ENCODE data around the gene RETN. TPM values are rescaled to one million over a fixed set of nuclear protein-coding genes. Genes with fewer than 3 reads are reported as not detected.

Gene RETN
- polyA plus RNA-seq, 2 of the 4 experiments (the other 2 are of a cell fraction): not detected

DNA sequence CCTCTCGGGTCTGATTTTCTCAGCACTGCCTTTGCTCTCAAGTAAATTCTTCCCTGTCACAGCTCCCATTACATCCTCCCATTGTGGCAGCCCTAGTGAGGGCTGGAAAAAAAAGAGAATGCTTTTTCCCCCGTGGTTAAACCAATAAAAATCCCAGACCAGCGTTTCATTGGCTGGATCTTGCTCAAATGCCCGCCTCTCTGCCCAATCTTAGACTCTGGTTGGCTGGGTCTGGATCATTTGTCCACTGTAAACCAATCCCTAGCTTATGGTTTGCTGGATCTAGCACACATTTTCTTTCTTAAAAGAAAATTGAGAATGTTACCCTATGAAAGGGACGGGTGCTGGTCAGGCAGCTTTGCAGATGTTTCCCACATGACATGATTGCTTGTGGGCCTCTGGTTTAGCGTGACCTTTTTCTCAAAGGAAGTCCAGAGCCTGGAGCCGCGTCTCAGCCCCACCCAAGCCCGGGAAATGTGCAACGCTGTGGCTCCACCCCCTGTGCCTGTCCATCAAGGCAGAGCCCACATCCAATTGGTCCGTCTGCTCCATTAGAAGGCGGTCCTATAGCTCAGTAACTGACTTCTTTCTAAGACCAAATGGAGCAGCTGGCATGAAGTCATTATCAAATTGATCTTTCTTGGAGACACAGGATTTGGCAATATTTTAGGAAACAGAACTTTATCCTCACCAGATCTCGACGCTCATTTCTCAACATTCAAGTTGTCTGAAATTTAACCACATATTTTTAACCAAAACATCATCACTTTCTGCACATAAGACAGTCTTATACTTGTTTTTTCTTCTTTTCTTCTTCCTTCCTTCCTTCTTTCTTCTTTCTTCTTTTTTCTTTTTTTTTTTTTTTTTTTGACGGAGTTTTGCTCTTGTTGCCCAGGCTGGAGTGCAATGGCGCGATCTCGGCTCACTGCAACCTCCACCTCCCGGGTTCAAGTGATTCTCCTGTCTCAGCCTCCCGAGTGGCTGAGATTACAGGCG, 5.5 kb downstream of the RETN start:
- Histone ChIP-seq H3K9me3 (peaks cover 5% of the 10 kb centered on the region; the same call in 1 of the 3 replicates), H3K4me2 (peak overlapping the region; percentile 26; the same call in 1 of the 3 replicates), H3K4me1 (peaks cover 1% of the 10 kb centered on the region; the same call in 1 of the 3 replicates), H3K4me3 (no peak overlapping the region), H3K27ac (no peak overlapping the region)
- DNase-seq (ENCODE audit: low read depth in 1 of 2, low spot score in 1 of 2) (peak; percentile 47 to 74), FAIRE-seq (no peak), ATAC-seq (peak; percentile 52 to 89; a peak in 4 of 6 replicates)
- ChIA-PET POLR2A (no interaction called here), CTCF (interaction anchor here (1.0 to 1.4 kb wide), 2 partner anchors 22 to 26 kb away, joined by 3 to 4 read pairs; no protein-coding TSS in a partner anchor)
- TF ChIP-seq, protein P1, sequence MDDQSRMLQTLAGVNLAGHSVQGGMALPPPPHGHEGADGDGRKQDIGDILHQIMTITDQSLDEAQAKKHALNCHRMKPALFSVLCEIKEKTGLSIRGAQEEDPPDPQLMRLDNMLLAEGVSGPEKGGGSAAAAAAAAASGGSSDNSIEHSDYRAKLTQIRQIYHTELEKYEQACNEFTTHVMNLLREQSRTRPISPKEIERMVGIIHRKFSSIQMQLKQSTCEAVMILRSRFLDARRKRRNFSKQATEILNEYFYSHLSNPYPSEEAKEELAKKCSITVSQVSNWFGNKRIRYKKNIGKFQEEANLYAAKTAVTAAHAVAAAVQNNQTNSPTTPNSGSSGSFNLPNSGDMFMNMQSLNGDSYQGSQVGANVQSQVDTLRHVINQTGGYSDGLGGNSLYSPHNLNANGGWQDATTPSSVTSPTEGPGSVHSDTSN (IDR thresholded peaks at IDR 0.05): peak; percentile 78
- TF ChIP-seq RARB (CRISPR knock-in tag; IDR thresholded peaks at IDR 0.05): no peak
- WGBS (ENCODE audit: missing lambda C conversion rate): 52% methylated on average over 21 of the region's 21 CpGs

DNA sequence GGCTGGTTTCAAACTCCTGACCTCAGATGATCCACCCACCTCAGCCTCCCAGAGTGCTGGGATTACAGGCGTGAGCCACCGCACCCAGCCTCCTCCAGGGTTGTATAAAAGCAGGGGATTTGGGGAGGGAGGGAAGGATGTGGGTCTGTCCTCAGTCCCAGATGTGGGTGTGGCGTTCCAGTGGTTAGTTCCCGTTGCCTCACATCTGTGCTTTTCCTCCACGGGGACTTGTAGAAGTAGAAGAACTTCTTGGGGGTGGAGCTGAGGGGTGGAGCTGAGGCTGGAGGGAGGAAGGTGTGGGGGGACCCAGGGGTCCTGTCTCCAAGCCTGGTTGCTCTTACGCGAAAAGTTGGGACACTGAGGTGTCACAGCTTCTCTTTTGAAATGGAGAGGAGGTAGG, 7.5 kb downstream of the RETN start:
- H3K4me1 ChIP-seq: peaks cover 6% of the 10 kb centered on the region; the same call in 1 of the 3 replicates
- DNase-seq (ENCODE audit: low read depth in 1 of 2, low spot score in 1 of 2): no peak
- no peak for FAIRE-seq
- H3K4me2 ChIP-seq: no peak overlapping the region
- no peak overlapping the region for H3K4me3 ChIP-seq
- no peak for TF ChIP-seq FOXS1 (CRISPR knock-in tag; IDR thresholded peaks at IDR 0.05)
- ChIA-PET CTCF (interaction anchor here (1.9 kb wide), 1 partner anchor 108 kb away, joined by 7 read pairs; no protein-coding TSS in a partner anchor), POLR2A (no interaction called here)
- no peak for ATAC-seq
- no peak overlapping the region for H3K27ac ChIP-seq
- peaks cover 5% of the 10 kb centered on the region; the same call in 1 of the 3 replicates for H3K9me3 ChIP-seq
- 50% methylated on average over 6 of the region's 7 CpGs for WGBS (ENCODE audit: missing lambda C conversion rate)

DNA sequence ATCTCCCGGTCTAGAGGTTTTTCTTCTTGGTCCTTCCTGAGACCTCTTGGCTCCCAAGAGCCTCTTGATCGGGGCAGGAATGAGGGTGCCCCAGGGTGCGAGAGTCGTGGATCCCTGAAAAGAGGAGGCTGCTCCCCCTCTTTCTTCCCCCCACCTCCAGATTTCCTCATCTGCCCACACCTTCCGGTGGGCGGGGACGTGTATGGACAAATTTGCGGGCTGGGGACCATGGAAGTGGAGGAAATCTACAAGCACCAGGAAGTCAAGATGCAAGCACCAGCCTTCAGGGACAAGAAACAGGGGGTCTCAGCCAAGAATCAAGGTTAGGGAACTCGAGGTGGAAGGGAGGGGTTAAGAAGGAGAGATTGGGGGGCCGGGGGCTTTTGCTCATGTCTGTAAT, 8.0 kb downstream of the RETN start, which contains the start of gene MCEMP1:
Gene MCEMP1 (plus strand): TSS at position 237 of the 400 bp plus-strand sequence. CDS start 31 bp downstream, at position 268.
- WGBS (ENCODE audit: missing lambda C conversion rate): 32% methylated on average over 7 of the region's 10 CpGs
- DNase-seq (ENCODE audit: low read depth in 1 of 2, low spot score in 1 of 2): no peak
- no peak within 1 kb of the TSS for H3K4me2 ChIP-seq
- H3K4me3 ChIP-seq: no peak within 1 kb of the TSS
- ChIA-PET CTCF (interaction anchor here (1.9 kb wide), 1 partner anchor 109 kb away, joined by 7 read pairs; no protein-coding TSS in a partner anchor), POLR2A (no interaction called here)
- TF ChIP-seq RNF2 (IDR thresholded peaks at IDR 0.05; ENCODE audit: borderline replicate concordance, low read depth): no peak
- TF ChIP-seq, protein P2, sequence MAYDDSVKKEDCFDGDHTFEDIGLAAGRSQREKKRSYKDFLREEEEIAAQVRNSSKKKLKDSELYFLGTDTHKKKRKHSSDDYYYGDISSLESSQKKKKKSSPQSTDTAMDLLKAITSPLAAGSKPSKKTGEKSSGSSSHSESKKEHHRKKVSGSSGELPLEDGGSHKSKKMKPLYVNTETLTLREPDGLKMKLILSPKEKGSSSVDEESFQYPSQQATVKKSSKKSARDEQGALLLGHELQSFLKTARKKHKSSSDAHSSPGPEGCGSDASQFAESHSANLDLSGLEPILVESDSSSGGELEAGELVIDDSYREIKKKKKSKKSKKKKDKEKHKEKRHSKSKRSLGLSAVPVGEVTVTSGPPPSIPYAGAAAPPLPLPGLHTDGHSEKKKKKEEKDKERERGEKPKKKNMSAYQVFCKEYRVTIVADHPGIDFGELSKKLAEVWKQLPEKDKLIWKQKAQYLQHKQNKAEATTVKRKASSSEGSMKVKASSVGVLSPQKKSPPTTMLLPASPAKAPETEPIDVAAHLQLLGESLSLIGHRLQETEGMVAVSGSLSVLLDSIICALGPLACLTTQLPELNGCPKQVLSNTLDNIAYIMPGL (CRISPR knock-in tag; IDR thresholded peaks at IDR 0.05; ENCODE audit: borderline replicate concordance): no peak
- H3K27ac ChIP-seq: no peak within 1 kb of the TSS
- no peak for FAIRE-seq
- peaks cover 5% of the 10 kb centered on the region; the same call in 1 of the 3 replicates for H3K9me3 ChIP-seq
- peaks cover 7% of the 10 kb centered on the region; the same call in 2 of the 3 replicates for H3K4me1 ChIP-seq
- no peak for ATAC-seq

DNA sequence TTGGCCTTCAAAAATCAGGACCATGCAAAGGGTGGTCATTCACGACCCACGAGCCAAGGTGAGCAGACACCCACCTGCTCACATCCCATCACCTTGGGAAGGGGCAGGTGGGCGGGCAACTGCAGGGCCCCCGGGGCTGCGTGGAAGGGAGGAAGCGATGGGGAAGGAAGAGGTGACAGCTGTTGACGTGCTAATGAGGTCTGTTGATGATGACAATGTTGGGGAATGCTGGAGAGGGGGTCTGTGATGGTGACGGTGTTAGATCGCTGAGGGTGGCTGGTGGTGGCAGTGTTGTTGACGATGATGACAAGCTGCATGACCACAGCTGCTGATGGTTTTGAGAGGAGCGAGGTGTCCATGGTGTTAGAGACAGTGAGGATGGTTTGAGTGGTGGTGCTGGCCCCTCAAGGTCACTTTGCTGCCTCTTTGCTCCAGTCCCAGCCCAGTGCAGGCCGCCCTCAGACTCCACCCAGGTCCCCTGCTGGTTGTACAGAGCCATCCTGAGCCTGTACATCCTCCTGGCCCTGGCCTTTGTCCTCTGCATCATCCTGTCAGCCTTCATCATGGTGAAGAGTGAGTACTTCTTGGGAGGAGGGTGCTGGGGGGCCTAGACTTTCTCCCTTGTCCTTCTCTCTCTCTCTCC, 8.9 kb downstream of the RETN start:
- Histone ChIP-seq H3K9me3 (peaks cover 5% of the 10 kb centered on the region; the same call in 1 of the 3 replicates), H3K27ac (no peak overlapping the region), H3K4me3 (no peak overlapping the region), H3K4me1 (peaks cover 10% of the 10 kb centered on the region; the same call in 2 of the 3 replicates), H3K4me2 (no peak overlapping the region)
- DNase-seq (ENCODE audit: low read depth in 1 of 2, low spot score in 1 of 2) (no peak), FAIRE-seq (no peak), ATAC-seq (peak in 1 of 2 experiments; percentile 20; a peak in 1 of 6 replicates)
- 58% methylated on average over 9 of the region's 12 CpGs for WGBS (ENCODE audit: missing lambda C conversion rate)
- POLR2A ChIA-PET: no interaction called here
- CTCF ChIA-PET: interaction anchor here (0.7 to 1.9 kb wide), 8 partner anchors 21 to 122 kb away, joined by 3 to 7 read pairs (median 4); no protein-coding TSS in a partner anchor
- no peak for TF ChIP-seq BHLHE40 (IDR thresholded peaks at IDR 0.05; ENCODE audit: low read depth, low read length)
